MM.1S (cell line): ENCODE results near the gene ELP4.

ENCODE experiments used
- DNase-seq: peaks from one replicate; pipeline ENCODE4 v3.0.0-alpha.2; 2015
- H2AFZ ChIP-seq: fragments of 300-600 bp; sonication (generic); 2 replicates; pipeline ENCODE4 v1.6.0; 2016; ENCODE audit warnings: antibody characterized with exemption, low read length
- H3F3A ChIP-seq: fragments of 300-600 bp; sonication (generic); 2 replicates; pipeline ENCODE4 v1.6.1; 2016; ENCODE audit warnings: mild to moderate bottlenecking, antibody characterized with exemption, low read length, moderate library complexity, mixed read lengths; ENCODE audit not compliant: insufficient read depth
- H3K27ac ChIP-seq: fragments of 300-600 bp; sonication (generic); 2 replicates; pipeline ENCODE4 v1.5.1; 2016; ENCODE audit warnings: mild to moderate bottlenecking, low read length
- H3K27me3 ChIP-seq: fragments of 300-600 bp; sonication (generic); replicated peaks from 2 replicates; pipeline ENCODE4 v1.6.0; 2016; ENCODE audit warnings: low read length; ENCODE audit not compliant: insufficient read depth
- H3K36me3 ChIP-seq: fragments of 300-600 bp; sonication (generic); replicated peaks from 2 replicates; pipeline ENCODE4 v1.6.1; 2016; ENCODE audit warnings: mild to moderate bottlenecking, low read length, mixed read lengths; ENCODE audit not compliant: insufficient read depth
- H3K4me1 ChIP-seq: fragments of 300-600 bp; sonication (generic); 2 replicates; pipeline ENCODE4 v1.6.1; 2016; ENCODE audit warnings: low read length, mixed read lengths
- H3K4me2 ChIP-seq: fragments of 300-600 bp; sonication (generic); 2 replicates; pipeline ENCODE4 v1.6.0; 2016; ENCODE audit warnings: low read depth, low read length
- H3K4me3 ChIP-seq: fragments of 300-600 bp; sonication (generic); 2 replicates; pipeline ENCODE4 v1.5.1; 2016; ENCODE audit warnings: low read length, mixed read lengths
- H3K79me2 ChIP-seq: fragments of 300-600 bp; sonication (generic); 2 replicates; pipeline ENCODE4 v1.6.1; 2016; ENCODE audit warnings: mixed run types, low read length, mixed read lengths
- H3K9ac ChIP-seq: fragments of 300-600 bp; sonication (generic); 2 replicates; pipeline ENCODE4 v1.6.1; 2016; ENCODE audit warnings: low read length, mixed read lengths
- H3K9me2 ChIP-seq: fragments of 300-600 bp; sonication (generic); replicated peaks from 2 replicates; pipeline ENCODE4 v1.6.1; 2016; ENCODE audit warnings: mild to moderate bottlenecking, low read length, mixed read lengths; ENCODE audit not compliant: insufficient read depth
- H3K9me3 ChIP-seq: fragments of 300-600 bp; sonication (generic); replicated peaks from 2 replicates; pipeline ENCODE4 v1.6.1; 2016; ENCODE audit warnings: mild to moderate bottlenecking, low read length, mixed read lengths; ENCODE audit not compliant: insufficient read depth
- H4K20me1 ChIP-seq: fragments of 300-600 bp; sonication (generic); 2 replicates; pipeline ENCODE4 v1.6.1; 2016; ENCODE audit warnings: mild to moderate bottlenecking, low read length, moderate library complexity, mixed read lengths; ENCODE audit not compliant: insufficient read depth
- EZH2 ChIP-seq: fragments of 300-600 bp; sonication (generic); optimal IDR thresholded peaks from 2 replicates; pipeline ENCODE3; 2017; ENCODE audit warnings: low read depth, mild to moderate bottlenecking, antibody characterized with exemption, low read length, mixed read lengths
- EZH2phosphoT487 ChIP-seq: fragments of 300-600 bp; sonication (generic); IDR thresholded peaks from 2 replicates; pipeline ENCODE4 v1.6.1; 2018; ENCODE audit warnings: antibody characterized with exemption, low read length
- TF ChIP-seq, protein P1 (sequence below): fragments of 300-600 bp; sonication (generic); IDR thresholded peaks from 2 replicates; pipeline ENCODE4 v1.5.1; 2016; ENCODE audit warnings: antibody characterized with exemption, low read length, mixed read lengths

Gene ELP4

DNA sequence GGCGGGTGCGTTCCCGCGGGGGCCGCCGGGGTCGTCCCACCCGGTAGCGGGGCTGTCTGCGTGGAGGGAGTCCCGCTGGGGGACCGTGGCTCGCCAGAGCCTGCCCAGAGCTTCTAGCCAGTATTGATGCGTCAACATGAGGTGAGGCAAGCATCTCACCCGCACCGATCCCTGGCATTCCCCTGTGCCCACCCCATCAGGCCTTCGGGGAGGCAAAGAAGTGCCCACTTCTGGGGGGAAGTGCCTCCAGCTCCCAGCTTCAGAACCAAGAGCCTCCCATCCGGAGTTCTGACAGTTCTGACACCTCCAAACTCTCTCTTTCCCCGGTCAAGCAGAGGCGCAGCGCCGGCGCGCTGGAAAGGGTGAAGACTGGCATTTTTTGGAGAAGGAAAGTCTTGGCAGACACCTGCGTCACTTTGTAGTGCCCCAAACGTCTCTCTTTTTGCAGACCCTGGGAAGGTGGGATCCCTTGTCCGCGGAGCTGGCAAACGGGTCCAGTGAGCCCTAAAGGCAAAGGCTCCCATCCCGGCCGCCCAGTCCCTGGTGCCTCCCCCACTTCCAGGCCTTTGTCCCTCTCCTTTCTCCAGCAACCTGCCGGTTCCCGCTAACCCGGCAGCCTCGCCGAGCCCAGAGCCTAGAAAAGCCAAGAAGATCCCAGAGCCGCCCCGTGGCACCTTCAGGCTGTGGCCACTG lies 304.8 kb downstream of the ELP4 start:
- Histone ChIP-seq H4K20me1 (no peaks in the 10 kb centered on the region), H2AFZ (no peak overlapping the region), H3K27me3 (peaks cover 56% of the 10 kb centered on the region)

GRCh38 chr11:31815711-31816467 lies 306.3 kb downstream of the ELP4 start:
- no peaks in the 10 kb centered on the region for H3K4me1 ChIP-seq
- no peaks in the 10 kb centered on the region for H4K20me1 ChIP-seq
- no peaks in the 10 kb centered on the region for H3K9me2 ChIP-seq
- H3F3A ChIP-seq, result no peaks in the 10 kb centered on the region
- no peak overlapping the region for H3K4me2 ChIP-seq
- no peaks in the 10 kb centered on the region for H3K79me2 ChIP-seq
- DNase-seq, result no peak
- H2AFZ ChIP-seq, result no peak overlapping the region
- TF ChIP-seq, protein P1, sequence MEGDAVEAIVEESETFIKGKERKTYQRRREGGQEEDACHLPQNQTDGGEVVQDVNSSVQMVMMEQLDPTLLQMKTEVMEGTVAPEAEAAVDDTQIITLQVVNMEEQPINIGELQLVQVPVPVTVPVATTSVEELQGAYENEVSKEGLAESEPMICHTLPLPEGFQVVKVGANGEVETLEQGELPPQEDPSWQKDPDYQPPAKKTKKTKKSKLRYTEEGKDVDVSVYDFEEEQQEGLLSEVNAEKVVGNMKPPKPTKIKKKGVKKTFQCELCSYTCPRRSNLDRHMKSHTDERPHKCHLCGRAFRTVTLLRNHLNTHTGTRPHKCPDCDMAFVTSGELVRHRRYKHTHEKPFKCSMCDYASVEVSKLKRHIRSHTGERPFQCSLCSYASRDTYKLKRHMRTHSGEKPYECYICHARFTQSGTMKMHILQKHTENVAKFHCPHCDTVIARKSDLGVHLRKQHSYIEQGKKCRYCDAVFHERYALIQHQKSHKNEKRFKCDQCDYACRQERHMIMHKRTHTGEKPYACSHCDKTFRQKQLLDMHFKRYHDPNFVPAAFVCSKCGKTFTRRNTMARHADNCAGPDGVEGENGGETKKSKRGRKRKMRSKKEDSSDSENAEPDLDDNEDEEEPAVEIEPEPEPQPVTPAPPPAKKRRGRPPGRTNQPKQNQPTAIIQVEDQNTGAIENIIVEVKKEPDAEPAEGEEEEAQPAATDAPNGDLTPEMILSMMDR, result no peak
- TF ChIP-seq EZH2phosphoT487 (no peak), EZH2 (no peak)
- no peak overlapping the region for H3K9ac ChIP-seq
- H3K9me3 ChIP-seq, result no peaks in the 10 kb centered on the region
- no peak overlapping the region for H3K4me3 ChIP-seq
- H3K27me3 ChIP-seq, result peaks cover 41% of the 10 kb centered on the region
- no peak overlapping the region for H3K27ac ChIP-seq
- H3K36me3 ChIP-seq, result no peaks in the 10 kb centered on the region

More for the DNA sequence above, 304.8 kb downstream of the ELP4 start:
- peak overlapping the region; percentile 65 for H3K4me3 ChIP-seq
- no peaks in the 10 kb centered on the region for H3K9me3 ChIP-seq
- H3K4me2 ChIP-seq, result peak overlapping the region; percentile 99
- peak; percentile 3 for DNase-seq
- H3K79me2 ChIP-seq, result no peaks in the 10 kb centered on the region
- no peaks in the 10 kb centered on the region for H3F3A ChIP-seq
- H3K36me3 ChIP-seq, result no peaks in the 10 kb centered on the region
- no peaks in the 10 kb centered on the region for H3K9me2 ChIP-seq
- TF ChIP-seq, protein P1, result no peak
- TF ChIP-seq EZH2 (no peak), EZH2phosphoT487 (no peak)
- no peaks in the 10 kb centered on the region for H3K4me1 ChIP-seq
- no peak overlapping the region for H3K27ac ChIP-seq
- H3K9ac ChIP-seq, result no peak overlapping the region

GRCh38 chr11:31816468-31817053 lies 307.0 kb downstream of the ELP4 start:
- Histone ChIP-seq H3K4me2 (no peak overlapping the region), H3K79me2 (no peaks in the 10 kb centered on the region), H3F3A (no peaks in the 10 kb centered on the region), H3K36me3 (no peaks in the 10 kb centered on the region), H3K9ac (no peak overlapping the region), H3K27me3 (peaks cover 36% of the 10 kb centered on the region), H3K9me3 (no peaks in the 10 kb centered on the region), H3K27ac (no peak overlapping the region), H3K4me3 (no peak overlapping the region), H3K9me2 (no peaks in the 10 kb centered on the region), H4K20me1 (no peaks in the 10 kb centered on the region), H2AFZ (no peak overlapping the region), H3K4me1 (no peaks in the 10 kb centered on the region)
- no peak for TF ChIP-seq EZH2phosphoT487
- DNase-seq, result no peak
